Stimulated activated CD4-positive, alpha-beta T cell treated with anti-CD3 and anti-CD28 coated beads, Interleukin-4, amount 100 ng/mL, for 24 hours (primary cell): Measurements from ENCODE around the gene MYO1G.

Source experiments
- DNase-seq: peaks from one replicate; pipeline ENCODE4 v3.0.0-alpha.2; 2020

Gene MYO1G

GRCh38 chr7:44965937-44966730 lies 12.7 kb downstream of the MYO1G start:
- no peak for DNase-seq

GRCh38 chr7:44965441-44965903 lies 13.3 kb downstream of the MYO1G start:
- DNase-seq = no peak

GRCh38 chr7:44964831-44965440 lies 13.9 kb downstream of the MYO1G start:
- DNase-seq = no peak

DNA sequence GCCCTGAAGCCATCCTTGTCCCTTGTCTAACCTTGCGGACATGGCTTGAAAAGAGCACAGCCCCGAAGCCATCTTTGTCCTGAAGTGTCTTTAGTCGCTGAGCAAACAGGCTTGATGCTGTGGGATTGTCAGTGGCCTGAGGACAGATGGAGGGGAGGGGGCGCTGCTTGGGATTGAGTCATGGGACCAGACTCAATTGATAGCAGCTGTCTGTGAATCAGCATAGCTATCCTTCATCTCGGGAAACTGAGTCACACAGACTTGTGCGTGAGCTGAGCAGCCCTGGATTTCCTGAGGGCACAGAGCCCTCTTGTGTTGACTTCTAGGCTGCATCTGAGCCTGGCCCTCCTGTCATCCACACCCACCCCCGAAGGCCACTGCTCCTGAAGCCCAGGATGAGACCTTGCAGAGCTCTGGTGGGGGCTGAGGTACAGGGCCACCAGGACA lies 14.4 kb downstream of the MYO1G start:
- DNase-seq = peak; percentile 15

DNA sequence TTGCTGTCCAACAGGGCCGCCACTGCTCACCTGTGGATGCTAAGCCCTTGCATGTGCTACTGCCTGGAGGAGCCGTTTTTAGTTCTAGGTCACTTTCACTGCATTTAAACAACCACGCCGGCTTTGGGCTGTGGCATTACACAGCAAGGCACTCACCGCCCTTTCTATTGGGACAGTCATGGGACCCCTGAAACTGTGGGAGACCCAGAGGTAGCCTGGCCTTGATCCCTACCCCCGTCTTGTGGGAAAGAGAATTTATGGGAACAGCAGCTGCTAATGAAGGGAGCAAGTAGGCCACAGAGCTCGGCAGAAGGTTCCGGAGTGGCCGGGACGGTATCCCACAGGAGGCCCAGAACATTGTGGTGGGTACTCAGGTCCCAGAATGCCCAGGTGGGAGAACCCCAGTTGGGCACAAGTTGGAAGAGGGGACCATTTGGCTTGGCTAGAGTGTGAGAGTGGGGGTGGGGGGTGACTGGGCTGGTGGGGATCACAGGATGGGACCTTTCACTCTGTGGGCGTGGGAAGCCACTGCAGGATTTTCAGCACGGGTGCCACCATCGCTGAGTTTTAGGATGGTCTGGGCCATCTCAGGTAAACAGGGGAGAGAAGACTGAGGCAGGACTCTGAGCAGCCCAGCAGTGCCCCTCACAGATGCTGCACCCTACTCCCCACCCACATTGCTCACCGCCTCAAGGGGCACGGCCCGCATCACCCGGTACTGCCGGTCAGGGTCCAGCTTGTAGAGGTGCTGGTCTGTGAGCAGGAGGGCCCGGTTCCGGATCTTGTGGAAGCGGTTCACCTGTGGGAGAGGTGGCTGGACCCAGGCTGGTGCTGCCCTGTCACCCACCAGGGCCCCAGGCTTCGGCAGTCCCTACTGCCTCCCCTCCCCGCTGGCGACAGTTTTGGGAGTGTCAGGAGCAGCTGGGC lies 15.2 kb downstream of the MYO1G start:
- DNase-seq = no peak

- DNase-seq = no peak
Observed at GRCh38 chr7:44962483-44963251, 16.1 kb downstream of the MYO1G start.

DNA sequence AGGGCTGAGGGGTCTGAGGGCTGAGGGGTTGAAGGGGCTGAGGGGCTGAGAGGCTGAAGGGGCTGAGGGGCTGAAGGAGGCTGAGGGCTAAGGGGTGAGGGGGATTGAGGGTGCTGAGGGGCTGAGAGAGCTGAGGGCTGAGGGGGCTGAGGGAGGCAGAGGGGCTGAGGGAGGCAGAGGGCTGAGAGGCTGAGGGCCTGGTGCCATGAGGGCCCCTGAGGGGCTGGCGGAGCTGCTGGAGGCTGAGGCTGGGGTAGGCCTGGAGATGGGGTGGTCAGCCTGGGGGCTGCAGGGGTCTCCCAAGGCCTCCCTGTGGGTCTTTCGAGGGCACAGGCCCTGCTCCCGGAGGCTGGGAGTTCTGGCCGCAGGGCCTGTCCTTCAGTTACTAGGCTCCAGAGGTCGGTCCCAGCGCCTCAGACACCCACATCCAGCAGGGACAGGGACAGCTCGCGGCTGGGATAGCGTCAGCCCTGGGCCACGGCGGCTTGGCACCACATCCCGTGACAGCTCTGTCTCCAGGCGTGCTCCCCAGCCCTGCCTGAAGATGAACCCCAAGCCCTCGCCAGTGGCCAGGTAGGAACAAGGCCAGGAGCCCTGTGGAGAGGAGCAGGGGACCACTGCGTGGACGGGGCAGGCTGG lies 16.9 kb downstream of the MYO1G start:
- no peak for DNase-seq

DNA sequence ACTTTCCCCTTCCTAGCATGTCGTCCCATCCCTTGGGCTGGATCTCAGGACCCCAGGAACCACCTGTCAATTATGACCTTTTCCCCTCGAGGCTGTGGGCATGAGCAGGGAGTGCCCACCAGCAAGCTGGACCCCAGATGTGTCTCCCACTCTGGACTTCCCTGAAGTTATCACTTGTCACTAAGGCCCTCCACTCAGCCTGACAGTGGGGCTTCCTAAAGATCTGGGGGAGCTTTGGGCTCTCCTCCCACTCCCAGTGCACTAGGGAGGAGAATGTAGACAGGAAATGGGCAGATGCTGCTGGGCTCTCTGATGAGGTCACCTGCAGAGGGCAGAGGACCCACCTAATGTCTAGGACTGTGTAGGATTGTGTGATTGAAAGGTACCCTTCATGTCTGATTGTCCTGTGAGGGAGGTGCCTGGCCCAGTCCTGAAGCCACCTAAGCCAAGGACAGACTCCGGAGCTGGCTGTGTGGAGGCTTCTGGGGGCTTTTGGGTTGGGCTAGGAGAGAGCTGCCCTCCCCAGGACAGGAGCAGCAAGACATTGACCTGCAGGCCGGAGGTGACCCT lies 18.7 kb downstream of the MYO1G start:
- no peak for DNase-seq

DNA sequence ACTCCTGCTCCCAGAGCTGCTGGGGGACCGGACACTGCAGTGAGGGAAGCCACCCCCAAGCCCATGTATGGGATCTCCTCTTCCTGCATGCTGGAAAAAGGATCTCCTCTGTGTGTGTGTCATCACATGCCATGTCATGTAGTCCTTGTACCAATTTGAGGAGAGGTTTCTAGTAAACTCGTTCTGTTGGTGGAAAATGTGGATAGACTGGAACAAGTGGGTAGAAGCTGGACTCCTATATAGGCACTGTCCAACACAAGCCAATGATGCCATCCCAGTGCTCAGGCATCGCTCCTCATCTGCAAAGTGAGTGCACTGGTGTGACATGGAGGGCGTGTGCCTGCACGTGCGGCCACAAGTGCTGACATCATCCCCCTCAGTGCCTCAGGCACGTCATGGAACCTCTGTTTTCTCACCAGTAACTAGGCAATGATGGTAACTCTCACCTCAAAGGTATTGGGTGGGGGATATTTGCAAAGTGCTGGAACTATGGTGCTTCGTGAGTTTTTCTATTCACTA lies 19.3 kb downstream of the MYO1G start:
- peak; percentile 38 for DNase-seq

DNA sequence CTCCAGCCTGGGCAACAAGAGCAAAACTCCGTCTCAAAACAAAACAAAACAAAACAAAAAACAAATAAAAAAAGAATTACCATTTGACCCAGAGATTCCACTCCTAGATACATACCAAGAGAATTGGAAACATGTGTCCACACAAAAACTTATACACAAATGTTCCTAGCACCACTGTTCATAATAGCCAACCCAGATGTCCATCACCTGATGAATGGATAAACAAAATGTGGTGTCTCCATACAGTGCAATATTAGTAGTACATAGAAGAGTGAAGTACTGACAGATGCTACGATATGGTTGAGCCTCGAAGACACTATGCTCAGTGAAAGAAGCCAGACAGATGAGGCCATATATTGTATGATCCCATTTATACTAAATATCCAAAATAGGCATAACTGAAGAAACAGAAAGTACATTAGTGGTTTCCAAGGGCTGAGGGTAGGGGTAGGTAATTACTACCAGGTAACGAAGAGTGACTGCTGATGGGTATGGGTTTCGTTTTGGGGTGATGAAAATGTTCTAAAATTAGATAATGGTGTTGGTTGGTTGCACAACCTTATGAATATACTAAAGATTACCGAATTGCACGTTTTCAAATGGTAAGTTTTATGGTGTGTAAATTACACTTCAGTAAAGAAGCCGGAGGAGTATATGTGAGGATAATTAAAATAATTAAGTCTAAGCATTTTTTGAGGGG lies 20.0 kb downstream of the MYO1G start:
- DNase-seq = no peak

GRCh38 chr7:44956157-44956766 lies 22.6 kb downstream of the MYO1G start:
- no peak for DNase-seq

DNA sequence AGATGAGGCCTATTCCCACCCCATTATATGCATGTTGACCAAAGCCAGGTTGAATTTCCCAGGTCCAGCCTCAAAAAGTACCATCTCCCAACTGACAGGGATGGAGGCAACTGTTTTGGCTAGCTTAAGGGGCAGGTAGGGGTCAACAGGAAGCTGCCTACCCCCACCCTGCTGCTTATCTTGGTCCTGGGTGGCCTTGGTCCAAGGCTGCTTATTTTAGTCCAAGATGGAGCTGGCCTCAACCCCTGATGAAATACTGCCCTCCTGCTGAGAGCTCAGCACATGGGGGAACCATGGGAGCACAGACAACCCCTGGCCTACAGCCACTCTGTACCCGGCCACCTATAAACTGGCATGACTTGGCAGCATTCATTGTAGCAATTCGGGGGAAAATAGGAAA lies 23.1 kb downstream of the MYO1G start:
- DNase-seq = no peak

DNA sequence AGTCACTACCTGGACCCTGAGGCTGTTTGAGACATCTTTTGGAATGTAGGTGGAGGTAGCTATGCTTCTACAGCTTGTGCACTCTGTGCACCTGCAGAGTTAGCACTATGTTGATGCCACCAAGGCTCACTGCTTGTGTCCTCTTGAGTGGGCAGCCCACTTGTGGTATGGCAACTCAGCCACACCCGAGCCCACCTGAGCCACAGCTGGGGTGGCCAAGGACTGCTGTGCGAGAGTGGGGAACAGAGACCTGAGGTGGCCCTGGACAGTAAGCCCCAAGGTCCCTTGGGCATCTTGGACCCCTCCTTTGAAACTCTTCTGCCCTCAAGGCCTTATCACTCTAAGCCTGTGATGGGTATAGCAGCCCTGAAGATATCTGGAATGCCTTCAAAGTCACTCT lies 25.7 kb downstream of the MYO1G start:
- DNase-seq = no peak

- no peak for DNase-seq
Observed at GRCh38 chr7:44949303-44949702, 29.5 kb downstream of the MYO1G start.

DNA sequence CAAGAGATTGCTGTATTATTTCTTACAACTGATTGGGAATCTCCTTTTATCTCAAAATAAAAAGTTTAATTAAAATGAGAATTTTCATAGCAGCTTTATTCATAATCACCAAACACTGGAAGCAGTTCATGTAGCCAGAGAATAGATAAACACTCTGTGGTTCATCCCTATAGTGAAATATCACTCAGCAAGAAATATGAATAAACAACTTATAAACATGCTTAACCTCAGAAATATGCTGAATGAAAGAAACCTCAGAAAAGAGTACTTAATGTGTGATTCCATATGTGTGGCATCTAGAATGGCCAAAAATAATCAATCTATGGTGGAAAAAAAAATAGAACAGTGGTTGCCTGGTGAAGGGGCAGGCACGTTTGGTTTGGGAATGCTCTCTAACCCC lies 33.3 kb downstream of the MYO1G start:
- no peak for DNase-seq

DNA sequence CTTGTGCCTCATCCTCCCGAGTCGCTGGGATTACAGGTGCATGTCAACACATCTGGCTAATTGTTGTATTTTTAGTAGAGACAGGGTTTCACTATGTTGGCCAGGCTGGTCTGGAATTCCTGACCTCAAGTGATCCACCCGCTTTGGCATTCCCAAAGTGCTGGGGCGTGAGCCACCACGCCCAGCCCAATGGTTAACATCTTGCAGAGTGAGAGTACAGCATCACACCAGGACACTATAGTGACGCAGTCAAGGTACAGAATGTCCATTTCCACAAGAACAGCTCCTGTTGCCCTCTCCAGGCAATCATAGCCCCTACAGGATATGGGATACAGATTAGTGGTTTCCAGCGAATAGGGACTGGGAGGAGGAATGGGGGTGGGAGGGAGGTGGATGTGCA lies 34.0 kb downstream of the MYO1G start:
- DNase-seq = no peak

GRCh38 chr7:44943631-44944030 lies 35.2 kb downstream of the MYO1G start:
- no peak for DNase-seq

GRCh38 chr7:44937426-44937825 lies 41.4 kb downstream of the MYO1G start:
- DNase-seq = no peak

DNA sequence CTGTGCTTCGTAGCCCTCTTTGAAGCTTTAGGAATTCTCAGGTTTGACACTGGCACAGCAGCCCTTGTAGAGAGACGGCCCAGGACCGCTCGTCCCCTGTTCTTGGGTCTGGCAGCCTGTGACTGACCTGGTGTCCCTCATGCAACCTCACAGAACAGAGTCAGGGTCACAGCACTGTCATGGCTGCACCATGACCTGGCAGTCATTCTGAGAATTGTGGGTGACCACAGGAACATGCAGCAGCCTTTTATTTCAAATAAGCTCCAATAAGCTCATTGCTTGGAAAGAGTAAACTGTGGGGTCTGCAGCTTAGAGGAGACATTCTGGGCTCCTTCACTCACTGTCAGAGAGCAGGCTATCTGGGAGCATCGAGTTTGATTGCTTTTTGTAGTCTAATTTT lies 42.5 kb downstream of the MYO1G start:
- DNase-seq = no peak

DNA sequence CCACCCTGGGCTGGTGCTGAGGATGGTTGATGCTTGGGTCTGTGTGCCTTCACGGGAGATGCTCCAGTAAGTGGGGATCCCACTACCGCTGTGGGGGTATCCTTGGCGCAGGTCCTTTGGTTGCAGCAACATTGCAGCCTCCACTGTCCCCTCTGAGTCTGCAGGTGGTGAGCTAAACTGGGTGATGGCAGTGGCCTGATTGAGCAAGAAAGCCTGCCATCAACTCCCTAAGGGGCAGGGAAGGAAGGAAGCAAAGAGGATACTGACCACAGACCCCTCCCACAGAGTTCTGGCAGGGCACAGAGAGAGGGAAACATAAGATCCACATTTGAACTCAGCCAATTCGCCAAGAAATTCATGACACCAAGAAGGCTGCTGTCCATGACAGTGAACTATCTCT lies 43.2 kb downstream of the MYO1G start:
- no peak for DNase-seq
